HG03565 (cell line): Measurements from ENCODE around the gene CTDSP1.

Source experiments
- ATAC-seq: cut with Tn5 transposase; IDR thresholded peaks from one replicate; pipeline ENCODE4 v1.9.1; 2021; ENCODE audit warnings: mild to moderate bottlenecking, moderate library complexity; ENCODE audit not compliant: unreplicated experiment

Gene CTDSP1

DNA sequence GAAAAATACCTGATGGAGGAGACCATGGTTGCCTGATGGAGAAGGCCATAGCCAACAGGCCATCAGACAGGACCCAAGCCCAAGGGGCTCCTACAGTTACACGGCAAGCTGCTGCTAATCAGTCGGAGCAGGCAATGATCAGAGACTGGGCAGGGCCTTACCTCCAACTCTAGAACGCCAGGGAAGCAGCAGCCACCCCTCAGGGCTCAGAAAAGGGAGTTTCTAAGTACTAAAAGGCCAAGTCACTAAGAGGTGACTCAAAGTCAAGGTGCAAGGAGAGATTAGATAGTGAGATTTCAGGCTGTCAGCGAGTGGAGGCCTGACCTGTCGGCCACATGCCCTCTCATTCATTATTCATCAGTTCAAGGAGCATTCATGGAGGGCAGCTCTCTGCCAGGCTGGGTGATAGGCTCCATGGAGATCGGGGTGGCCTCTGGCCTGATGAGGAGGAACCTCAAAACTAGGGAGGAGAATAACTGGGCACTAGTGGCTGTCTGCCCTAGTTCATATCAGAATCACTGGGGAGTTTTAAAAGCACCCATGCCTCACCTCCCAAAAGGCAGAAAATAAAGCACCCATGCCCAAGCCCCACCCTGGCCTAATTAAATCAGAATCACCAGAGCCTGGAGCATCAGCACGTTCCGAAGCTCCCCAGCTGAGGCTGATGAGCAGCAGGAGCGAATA lies 22.9 kb downstream of the CTDSP1 start:
- no peak for ATAC-seq

DNA sequence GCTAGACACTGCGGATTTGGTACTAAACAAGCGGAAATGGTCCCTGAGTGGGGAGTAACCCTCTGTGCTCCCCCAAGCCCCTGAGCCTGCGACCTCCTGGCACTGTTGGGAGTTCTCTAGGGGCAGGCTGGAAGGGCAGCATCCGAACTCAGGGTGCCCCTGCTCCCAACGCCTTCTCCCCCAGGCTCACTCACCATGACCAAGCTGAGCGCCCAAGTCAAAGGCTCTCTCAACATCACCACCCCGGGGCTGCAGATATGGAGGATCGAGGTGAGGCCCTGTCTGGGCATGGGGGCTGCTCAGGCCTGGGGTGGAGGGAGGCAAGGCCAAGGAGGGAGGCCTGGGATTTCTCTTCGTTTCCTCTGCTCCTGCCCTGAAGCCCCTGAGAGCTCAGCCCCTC lies 23.9 kb downstream of the CTDSP1 start:
- ATAC-seq: no peak

DNA sequence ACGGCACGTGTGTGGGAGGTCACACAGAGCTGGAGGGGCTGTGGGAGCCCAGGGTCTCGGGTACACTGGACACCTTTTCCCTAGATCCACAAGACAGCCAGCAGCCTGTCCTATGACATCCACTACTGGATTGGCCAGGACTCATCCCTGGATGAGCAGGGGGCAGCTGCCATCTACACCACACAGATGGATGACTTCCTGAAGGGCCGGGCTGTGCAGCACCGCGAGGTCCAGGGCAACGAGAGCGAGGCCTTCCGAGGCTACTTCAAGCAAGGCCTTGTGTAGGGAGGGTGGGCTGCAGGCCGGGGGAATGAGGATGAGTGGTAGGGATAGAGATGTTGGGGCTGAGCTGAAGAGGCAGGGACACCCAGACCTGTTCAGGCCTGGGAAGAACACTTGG lies 25.9 kb downstream of the CTDSP1 start:
- ATAC-seq: no peak

DNA sequence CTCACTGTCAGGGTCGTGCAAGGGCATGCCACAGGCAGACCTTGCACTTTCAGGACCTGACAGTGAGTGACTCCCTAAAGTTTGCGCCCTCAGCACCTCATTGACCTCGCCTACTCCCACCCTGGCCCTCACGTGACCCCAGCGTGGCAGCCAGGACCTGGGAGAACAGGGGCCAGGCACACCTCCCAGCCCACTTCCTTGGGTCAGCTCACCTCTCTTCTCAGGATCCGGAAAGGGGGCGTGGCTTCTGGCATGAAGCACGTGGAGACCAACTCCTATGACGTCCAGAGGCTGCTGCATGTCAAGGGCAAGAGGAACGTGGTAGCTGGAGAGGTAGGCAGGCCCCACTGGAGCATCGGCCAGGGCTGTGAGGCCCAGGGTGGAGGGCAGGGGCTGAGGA lies 28.1 kb downstream of the CTDSP1 start:
- no peak for ATAC-seq

DNA sequence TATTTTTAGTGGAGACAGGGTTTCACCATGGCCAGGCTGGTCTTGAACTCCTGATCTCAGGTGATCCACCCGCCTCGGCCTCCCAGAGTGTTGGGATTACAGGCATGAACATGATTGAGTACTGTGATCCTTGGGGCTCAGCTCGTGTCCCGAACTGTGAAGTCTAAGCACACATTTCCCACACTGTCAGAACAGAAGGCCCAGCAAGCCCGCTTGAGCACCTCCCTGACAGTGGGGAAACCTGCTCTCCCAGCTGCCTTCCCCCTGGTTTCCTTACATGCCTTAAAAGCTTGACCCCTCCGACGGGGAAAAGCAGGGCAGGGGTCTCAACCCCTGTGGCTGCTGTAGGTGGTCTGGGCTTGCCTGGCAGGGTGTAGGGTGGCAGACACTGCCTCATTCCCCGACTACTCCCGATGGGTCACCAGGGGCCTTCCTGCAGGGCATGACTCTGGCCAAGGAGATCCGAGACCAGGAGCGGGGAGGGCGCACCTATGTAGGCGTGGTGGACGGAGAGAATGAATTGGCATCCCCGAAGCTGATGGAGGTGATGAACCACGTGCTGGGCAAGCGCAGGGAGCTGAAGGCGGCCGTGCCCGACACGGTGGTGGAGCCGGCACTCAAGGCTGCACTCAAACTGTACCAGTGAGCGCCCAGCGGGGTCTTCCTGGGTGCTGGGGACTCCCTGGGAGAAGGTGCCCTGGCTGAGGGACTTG lies 29.3 kb downstream of the CTDSP1 start:
- ATAC-seq: no peak

DNA sequence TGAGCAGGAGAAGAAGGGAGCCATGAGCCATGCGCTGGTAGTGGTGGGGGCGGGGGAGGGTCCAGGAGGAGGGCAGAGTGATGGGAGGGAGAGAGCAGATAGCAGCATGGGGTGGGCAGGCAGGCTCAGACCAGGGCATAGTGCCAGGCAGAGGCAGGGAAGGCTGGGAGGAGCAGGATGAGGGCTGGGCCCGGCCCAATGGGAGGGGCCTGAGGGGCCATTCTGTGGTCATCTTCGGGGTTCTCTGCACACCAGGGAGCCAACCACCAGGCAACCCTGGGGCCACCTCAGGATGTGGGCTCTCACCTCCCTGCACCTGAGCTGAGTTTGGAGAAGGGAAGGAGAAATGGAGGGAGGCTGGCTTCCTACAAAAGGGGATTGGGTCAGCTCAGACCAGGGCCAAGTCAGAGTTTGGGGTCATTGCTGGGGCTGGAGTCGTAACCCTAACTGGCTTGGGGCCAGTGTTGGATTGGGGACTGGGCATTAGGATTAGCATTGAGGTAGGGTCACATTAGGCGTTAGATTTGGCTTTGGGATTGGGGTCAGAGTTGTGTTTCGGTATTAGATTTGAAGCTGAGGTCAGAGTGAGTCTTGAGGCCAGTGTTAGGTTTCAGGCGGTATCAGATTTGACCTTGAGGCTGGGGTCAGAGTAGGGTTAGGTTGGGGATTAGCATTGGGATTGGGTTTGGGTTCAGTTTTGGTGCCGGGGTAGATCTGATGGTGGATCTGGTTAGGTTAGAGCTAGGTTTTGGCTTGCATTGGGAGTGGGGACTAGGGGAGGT lies 30.4 kb downstream of the CTDSP1 start:
- no peak for ATAC-seq

DNA sequence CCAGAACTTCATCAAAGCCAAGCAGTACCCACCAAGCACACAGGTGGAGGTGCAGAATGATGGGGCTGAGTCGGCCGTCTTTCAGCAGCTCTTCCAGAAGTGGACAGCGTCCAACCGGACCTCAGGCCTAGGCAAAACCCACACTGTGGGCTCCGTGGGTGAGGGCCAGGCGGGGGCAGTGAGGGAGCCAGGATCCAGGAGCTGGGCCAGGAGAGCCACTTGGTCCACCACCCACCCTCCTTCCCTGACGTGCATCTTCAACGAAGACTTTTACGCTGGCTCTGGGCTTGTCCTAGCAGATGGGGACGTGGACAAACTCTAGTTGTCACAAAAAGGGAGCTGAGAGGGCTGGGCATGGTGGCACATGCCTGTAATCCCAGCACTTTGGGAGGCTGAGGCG lies 31.1 kb downstream of the CTDSP1 start:
- no peak for ATAC-seq

DNA sequence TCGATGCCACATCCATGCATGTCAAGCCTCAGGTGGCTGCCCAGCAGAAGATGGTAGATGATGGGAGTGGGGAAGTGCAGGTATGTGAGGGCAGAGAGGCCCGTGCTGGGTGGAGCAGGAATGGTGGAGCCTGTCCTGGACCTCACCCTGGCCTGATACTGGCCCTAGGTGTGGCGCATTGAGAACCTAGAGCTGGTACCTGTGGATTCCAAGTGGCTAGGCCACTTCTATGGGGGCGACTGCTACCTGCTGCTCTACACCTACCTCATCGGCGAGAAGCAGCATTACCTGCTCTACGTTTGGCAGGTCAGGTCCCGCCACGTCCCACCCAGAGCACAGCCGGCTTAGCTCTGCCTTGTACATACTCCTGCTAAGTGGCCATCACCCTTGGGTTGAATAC lies 32.2 kb downstream of the CTDSP1 start:
- ATAC-seq: no peak

DNA sequence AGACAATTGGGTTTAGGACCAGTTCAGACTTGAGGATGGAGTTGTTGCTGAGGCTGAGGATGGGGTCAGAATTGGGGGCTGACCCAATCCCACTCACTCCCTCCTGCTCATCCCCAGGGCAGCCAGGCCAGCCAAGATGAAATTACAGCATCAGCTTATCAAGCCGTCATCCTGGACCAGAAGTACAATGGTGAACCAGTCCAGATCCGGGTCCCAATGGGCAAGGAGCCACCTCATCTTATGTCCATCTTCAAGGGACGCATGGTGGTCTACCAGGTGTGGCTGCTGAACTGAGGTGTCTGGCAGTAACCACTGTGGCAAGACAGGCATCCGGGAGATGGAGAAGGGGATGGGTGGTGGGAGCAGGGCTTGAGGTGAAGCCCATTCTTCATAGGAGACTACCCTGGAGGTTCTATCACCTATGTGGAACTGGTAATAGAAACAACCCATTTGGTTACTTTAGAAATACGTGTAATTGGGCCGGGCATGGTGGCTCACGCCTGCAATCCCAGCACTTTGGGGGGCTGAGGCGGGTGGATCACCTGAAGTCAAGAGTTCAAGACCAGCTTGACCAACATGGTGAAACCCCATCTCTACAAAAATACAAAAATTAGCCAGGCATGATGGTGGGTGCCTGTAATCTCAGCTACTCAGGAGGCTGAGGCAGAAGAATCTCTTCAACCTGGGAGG lies 33.2 kb downstream of the CTDSP1 start:
- no peak for ATAC-seq

DNA sequence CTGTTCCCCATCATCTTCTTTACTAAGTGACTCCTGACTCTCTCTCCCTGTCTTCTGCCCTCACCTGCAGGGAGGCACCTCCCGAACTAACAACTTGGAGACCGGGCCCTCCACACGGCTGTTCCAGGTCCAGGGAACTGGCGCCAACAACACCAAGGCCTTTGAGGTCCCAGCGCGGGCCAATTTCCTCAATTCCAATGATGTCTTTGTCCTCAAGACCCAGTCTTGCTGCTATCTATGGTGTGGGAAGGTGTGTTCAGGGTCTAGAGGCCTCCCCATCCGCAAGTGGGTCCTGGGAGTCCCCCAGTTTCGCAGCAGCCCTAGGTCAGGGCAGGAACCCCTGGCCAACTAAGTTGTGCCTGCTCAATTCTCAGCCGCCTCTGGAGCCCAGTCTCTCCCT lies 34.8 kb downstream of the CTDSP1 start:
- ATAC-seq: no peak

DNA sequence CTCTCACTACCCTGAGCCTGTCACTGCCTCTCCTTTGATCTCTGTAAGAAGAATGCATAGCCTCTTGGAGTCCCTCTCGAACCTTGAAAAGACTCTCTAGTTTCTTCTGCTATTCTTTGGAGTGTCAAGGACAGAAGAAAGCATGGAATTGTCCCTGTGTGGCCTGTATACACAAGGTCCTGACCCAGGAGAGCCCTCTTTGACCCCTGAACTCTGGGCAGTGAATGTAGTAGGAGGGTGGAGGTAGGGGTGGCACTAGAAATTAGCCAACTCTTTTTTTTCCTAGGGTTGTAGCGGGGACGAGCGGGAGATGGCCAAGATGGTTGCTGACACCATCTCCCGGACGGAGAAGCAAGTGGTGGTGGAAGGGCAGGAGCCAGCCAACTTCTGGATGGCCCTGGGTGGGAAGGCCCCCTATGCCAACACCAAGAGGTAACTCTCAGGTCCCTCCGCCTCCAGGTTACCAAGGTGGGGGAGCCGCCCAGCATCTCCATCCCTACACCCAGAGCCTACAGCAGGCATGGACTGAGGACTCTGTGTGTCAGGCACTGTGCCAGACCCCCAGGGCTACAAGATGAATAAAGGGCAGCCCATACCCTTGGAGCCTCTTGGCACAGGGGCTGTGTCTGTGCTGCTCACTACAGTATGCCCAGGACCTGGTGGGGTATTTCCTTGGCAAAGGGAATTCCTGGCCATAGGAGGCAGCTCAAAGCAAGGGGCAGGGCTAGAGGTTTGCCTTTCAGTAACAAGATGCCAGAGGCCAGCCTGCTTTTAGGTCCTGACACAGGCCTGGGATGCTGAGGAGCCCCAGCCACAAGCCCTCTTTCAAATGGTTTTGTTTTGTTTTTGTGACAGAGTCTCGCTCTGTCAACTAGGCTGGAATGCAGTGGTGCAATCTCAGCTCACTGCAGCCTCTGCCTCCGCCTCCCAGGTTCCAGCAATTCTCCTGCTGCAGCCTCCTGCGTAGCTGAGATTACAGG lies 35.6 kb downstream of the CTDSP1 start:
- no peak for ATAC-seq

DNA sequence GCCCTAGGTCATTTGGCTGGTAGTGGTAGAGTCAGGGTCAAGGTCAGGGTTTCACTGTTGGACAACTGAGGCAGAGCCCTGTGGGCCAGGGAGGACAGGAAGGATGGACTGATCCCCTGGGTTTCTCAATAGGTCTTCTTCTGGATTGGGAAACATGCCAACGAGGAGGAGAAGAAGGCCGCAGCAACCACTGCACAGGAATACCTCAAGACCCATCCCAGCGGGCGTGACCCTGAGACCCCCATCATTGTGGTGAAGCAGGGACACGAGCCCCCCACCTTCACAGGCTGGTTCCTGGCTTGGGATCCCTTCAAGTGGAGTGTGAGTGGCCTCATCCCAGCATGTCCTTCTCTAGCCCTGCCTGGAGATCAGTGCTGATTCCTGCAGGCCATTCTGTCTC lies 37.3 kb downstream of the CTDSP1 start:
- ATAC-seq: no peak

DNA sequence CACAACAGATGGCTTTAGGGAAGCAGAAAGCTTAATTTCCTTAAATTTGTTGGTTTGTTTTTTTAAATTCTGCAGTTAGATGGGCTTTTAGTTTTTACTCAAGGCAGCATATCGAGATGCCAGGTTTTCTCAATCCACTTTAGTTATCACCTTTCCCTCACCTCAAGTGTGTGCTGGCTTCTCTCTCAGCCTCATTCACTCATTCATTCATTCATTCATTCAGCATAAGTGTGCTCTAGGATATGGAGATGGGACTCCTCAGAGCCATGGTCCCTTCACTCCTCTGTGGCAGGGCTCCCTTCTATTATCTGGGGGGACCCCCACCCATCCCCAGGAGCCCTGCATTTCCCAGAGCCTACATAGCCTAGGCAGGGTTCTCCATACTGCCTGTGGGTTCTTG lies 38.3 kb downstream of the CTDSP1 start:
- ATAC-seq: no peak

DNA sequence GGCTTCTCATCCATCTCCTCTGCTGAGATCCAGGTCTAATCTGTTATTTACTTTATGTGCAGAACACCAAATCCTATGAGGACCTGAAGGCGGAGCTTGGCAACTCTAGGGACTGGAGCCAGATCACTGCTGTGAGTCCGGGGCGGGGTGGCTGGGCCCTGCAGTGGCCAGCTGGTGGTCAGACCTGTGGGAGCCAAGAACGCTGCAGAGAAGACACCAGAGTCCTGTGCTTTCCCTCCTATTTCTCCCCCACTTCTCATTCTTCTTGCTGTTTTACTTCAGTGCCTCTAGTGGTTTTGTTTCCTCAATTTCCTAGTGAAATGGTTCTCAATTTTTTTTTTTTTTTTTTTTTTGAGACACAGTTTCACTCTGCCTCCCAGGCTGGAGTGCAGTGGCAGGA lies 38.9 kb downstream of the CTDSP1 start:
- no peak for ATAC-seq

DNA sequence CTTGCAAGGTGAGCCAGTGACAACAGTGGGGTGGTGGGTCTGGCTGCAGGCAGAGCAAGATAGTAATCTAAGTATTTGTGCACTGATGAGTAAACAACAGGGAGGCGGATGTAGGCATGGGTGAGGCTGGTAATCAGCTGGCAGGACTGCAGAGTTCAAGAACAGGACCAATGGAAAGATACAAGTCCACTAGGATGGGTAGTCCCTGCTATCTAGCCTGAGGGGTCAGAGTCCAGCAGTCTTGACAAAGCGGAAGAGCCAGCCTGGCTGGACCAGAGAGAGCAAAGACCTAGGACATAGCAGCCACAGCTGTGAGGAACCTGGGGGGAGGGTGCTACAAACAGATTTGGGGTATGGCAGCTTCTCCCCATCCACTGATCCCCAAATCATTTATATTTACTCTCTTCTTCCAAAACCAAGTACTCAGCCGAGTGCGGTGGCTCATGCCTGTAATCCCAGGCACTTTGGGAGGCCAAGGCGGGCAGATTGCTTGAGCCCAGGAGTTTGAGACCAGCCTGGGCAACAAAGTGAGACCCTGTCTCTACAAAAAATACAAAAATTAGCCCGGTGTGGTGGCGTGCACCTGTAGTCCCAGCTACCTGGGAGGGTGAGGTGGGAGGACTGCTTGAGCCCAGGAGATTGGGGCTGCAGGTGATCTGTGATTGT lies 45.2 kb downstream of the CTDSP1 start:
- ATAC-seq: no peak

DNA sequence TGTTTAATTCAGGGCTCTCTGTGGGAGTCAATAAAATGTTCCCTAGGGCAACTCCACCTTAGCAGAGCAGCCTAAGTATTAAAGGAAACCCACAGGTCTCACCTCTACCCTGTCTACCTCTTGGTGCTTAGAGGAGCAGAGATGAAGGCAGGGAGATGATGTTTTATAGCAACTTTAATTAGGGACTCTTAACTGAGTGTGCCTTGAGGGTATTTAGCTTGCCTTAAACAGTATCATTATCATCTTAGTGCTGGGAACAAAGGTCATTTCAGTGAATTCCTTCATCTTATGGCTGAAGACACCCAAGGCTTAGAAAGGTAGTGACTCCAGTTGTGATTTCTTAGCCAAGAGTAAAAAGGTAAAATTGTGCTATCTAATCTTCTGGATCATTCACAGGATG lies 45.9 kb downstream of the CTDSP1 start:
- ATAC-seq: no peak

DNA sequence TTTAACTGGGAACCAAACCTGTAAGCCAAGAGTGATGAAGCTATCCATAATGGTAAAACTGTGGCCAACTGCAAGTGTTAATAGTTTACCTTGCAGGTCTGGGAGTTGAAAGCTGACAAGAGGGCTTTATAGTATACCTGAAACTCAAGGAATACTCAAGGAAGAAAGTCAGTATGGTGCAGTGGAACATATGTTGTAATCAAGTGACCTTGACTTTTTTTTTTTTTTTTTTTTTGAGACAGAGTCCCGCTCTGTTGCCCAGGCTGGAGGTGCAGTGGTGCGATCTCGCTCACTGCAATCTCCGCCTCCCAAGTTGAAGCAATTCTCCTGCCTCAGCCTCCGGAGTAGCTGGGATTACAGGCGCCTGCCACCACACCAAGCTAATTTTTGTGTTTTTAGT lies 46.9 kb downstream of the CTDSP1 start:
- no peak for ATAC-seq

DNA sequence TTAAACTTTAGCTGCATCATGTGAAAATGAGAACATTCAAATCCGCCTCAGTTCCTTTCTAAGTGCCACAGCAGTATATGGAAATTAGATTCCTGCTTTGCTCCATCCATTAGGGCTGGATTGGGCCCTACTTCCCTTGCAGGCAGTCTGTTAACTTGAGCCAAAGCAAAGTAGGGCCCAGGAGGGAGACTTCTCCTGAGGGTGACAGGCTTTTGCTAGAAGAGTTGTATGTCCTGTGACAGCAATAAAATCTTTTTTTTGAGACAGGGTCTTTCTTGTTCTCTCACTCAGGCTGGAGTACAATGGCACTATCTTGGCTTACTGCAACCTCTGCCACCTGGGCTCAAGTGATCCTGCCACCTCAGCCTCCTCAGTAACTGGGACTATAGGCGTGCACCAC lies 47.4 kb downstream of the CTDSP1 start:
- no peak for ATAC-seq

DNA sequence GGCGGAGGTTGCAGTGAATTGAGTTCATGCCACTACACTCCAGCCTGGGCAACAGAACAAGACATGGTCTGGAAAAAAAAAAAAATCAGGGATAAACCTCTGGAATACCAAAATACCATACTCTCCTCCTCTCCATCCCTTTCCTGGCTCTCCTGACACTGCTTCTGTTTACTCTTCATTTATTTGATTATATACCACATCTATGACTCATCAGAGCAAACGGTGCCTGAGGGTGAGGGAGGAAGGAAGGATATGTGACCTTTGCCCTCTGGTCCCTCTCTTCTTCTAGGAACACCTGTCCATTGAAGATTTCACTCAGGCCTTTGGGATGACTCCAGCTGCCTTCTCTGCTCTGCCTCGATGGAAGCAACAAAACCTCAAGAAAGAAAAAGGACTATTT lies 49.3 kb downstream of the CTDSP1 start:
- ATAC-seq: no peak

DNA sequence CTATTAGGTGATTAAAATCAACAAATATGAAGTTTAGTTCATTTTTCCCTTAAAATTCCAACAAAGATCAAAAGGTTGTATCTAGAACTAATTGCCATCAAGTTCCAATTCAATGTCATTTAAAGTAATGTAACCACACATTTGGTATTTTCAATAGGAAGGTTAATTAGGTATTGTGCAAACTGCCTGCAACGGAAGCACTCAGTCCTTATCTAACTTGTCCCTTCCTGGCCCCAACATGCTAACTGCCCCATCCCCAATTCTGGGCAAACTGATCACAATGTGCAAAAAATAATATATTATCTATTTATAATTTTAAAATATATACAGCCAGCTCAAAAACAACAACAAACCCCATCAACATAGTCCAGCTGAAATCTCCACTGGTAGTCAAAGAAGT lies 52.4 kb downstream of the CTDSP1 start:
- no peak for ATAC-seq
